ENCODE data around the gene DYNC1I1.

DYNC1I1 gene

GRCh38 chr7:95863623-95864022 lies 91.3 kb downstream of the DYNC1I1 start:
- DNase-seq = no peak

GRCh38 chr7:95865716-95866371 lies 93.5 kb downstream of the DYNC1I1 start:
- DNase-seq = no peak

- no peak for DNase-seq
Measured at GRCh38 chr7:95867309-95867708, 95.0 kb downstream of the DYNC1I1 start.

GRCh38 chr7:95871075-95871848 lies 98.9 kb downstream of the DYNC1I1 start:
- DNase-seq = peak; percentile 51

- DNase-seq = no peak
Measured at GRCh38 chr7:95871896-95872295, 99.5 kb downstream of the DYNC1I1 start.

- no peak for DNase-seq
Measured at GRCh38 chr7:95874129-95874528, 101.8 kb downstream of the DYNC1I1 start.

- no peak for DNase-seq
Measured at GRCh38 chr7:95874541-95875265, 102.3 kb downstream of the DYNC1I1 start.

- DNase-seq = no peak
Measured at GRCh38 chr7:95875519-95875918, 103.2 kb downstream of the DYNC1I1 start.

GRCh38 chr7:95878677-95879076 lies 106.3 kb downstream of the DYNC1I1 start:
- DNase-seq = no peak

- DNase-seq = no peak
Measured at GRCh38 chr7:95881597-95881996, 109.2 kb downstream of the DYNC1I1 start.

GRCh38 chr7:95883217-95883616 lies 110.9 kb downstream of the DYNC1I1 start:
- DNase-seq = no peak

GRCh38 chr7:95886501-95887090 lies 114.2 kb downstream of the DYNC1I1 start:
- peak; percentile 65 for DNase-seq

- DNase-seq = no peak
Measured at GRCh38 chr7:95893484-95893883, 121.1 kb downstream of the DYNC1I1 start.

GRCh38 chr7:95897557-95898251 lies 125.3 kb downstream of the DYNC1I1 start:
- DNase-seq = peak; percentile 98

- DNase-seq = no peak
Measured at GRCh38 chr7:95899919-95900513, 127.7 kb downstream of the DYNC1I1 start.

- no peak for DNase-seq
Measured at GRCh38 chr7:95901006-95901405, 128.7 kb downstream of the DYNC1I1 start.

- DNase-seq = no peak
Measured at GRCh38 chr7:95904099-95904498, 131.7 kb downstream of the DYNC1I1 start.

GRCh38 chr7:95905167-95905566 lies 132.8 kb downstream of the DYNC1I1 start:
- no peak for DNase-seq

- DNase-seq = no peak
Measured at GRCh38 chr7:95906851-95907250, 134.5 kb downstream of the DYNC1I1 start.

- DNase-seq = no peak
Measured at GRCh38 chr7:95907337-95907736, 135.0 kb downstream of the DYNC1I1 start.

GRCh38 chr7:95908499-95908898 lies 136.1 kb downstream of the DYNC1I1 start:
- no peak for DNase-seq

GRCh38 chr7:95910341-95910740 lies 138.0 kb downstream of the DYNC1I1 start:
- no peak for DNase-seq
